Bronchial epithelial cell (primary cell): ENCODE data around the gene DKK3. TPM values are rescaled to one million over a fixed set of nuclear protein-coding genes. Genes with fewer than 3 reads are reported as not detected.

Experiments
- DNase-seq: peaks from one replicate; pipeline ENCODE4 v3.0.0-alpha.2; 2010; ENCODE audit warnings: low read depth
- FAIRE-seq: peaks from 2 replicates; lab custom pipeline; 2011; peaks lifted over from hg19 to GRCh38; lab: Jason Lieb, UNC
- H3K27me3 ChIP-seq: 2 replicates; pipeline ENCODE4 v1.5.1; 2011; ENCODE audit warnings: low read length; ENCODE audit not compliant: control insufficient read depth, insufficient read depth
- H3K36me3 ChIP-seq: 2 replicates; pipeline ENCODE4 v1.5.1; 2011; ENCODE audit warnings: low read length; ENCODE audit not compliant: control insufficient read depth, insufficient read depth
- H3K4me3 ChIP-seq: 2 replicates; pipeline ENCODE4 v1.5.1; 2011; ENCODE audit warnings: mild to moderate bottlenecking, low read depth, low read length, control low read depth
- total RNA-seq: library from RNA; depleted of rRNA; stranded (reverse); fragments of >200 nt; gene quantifications from 2 replicates; pipeline ENCODE4 v1.2.1, GENCODE V29; 2014
- TF ChIP-seq, protein P1 (sequence below): IDR thresholded peaks from 2 replicates; pipeline ENCODE4 v1.5.1; 2011; ENCODE audit warnings: mild to moderate bottlenecking, moderate library complexity, low read length, control low read depth, inconsistent platforms; ENCODE audit not compliant: insufficient read depth, severe bottlenecking

Gene DKK3
- total RNA-seq, 1 donor from 2014 or later, result 72.4 TPM

DNA sequence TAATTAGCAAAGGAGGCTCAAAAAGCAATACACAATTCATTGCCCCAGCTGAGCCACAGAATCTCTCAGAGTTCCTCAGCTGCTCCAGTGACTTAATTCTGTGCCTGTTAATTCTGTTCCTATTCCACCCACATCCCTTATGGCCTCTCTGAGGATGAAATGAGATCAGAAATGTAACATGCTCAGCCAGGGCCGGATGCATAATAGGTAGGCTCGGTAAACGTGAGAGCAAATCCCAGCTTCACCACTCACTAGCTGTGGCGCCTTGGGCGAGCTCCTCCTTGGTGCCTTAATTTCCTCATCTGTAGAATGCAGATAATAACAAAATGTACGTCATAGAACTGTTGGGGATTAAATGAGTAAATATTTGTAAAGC, 42.8 kb upstream of the DKK3 start:
- FAIRE-seq, result no peak
- Histone ChIP-seq H3K27me3 (no peaks in the 10 kb centered on the region), H3K4me3 (no peak overlapping the region), H3K36me3 (no peaks in the 10 kb centered on the region)
- TF ChIP-seq, protein P1, sequence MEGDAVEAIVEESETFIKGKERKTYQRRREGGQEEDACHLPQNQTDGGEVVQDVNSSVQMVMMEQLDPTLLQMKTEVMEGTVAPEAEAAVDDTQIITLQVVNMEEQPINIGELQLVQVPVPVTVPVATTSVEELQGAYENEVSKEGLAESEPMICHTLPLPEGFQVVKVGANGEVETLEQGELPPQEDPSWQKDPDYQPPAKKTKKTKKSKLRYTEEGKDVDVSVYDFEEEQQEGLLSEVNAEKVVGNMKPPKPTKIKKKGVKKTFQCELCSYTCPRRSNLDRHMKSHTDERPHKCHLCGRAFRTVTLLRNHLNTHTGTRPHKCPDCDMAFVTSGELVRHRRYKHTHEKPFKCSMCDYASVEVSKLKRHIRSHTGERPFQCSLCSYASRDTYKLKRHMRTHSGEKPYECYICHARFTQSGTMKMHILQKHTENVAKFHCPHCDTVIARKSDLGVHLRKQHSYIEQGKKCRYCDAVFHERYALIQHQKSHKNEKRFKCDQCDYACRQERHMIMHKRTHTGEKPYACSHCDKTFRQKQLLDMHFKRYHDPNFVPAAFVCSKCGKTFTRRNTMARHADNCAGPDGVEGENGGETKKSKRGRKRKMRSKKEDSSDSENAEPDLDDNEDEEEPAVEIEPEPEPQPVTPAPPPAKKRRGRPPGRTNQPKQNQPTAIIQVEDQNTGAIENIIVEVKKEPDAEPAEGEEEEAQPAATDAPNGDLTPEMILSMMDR, result no peak
- peak; percentile 46 for DNase-seq

DNA sequence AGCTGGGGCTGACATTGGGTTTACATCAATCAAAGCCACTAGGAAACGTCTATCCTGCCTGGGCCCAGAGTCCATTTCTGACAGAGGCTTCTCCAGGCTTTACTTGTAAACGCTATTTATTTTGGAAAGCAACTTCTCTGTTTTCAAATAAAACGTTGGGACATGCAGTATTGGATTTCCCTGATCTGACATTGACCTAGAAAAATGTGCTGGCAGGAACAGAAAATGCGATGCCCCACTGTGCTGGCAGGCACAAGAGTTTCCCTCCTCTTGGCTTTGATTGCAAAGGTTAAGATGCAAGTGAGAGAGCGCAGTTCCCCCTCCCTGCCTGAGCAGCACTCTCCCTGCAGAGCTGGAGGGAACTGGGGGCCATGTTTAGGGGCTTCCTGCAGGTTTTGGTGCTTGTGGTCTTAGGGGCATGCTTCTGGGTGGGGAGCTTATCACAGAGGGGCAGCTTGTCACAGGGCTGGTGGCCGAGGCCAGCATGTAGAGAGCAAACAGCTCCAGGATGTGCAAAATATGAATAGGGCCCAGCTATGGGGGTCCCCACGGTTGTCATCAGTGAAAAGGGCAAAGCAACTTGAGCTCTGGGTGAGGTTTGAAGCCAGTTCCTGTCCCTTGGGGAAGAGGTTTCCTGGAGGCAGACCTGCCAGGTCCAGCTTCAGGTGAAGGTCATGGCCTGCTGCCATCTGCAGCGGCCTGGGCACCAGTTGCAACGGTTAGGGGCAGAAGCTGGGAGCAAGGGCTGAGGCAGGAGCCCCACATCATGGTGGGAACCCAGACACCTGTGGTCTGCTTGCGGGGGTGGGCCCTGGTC, 42.3 kb upstream of the DKK3 start:
- DNase-seq (no peak), FAIRE-seq (no peak)
- no peaks in the 10 kb centered on the region for H3K27me3 ChIP-seq
- H3K36me3 ChIP-seq, result no peaks in the 10 kb centered on the region
- H3K4me3 ChIP-seq, result no peak overlapping the region
- TF ChIP-seq, protein P1, result no peak

GRCh38 chr11:12048936-12049790, 40.7 kb upstream of the DKK3 start:
- Histone ChIP-seq H3K36me3 (no peaks in the 10 kb centered on the region), H3K4me3 (no peak overlapping the region), H3K27me3 (no peaks in the 10 kb centered on the region)
- peak; percentile 66 for FAIRE-seq
- TF ChIP-seq, protein P1, result no peak
- DNase-seq, result peak; percentile 35

DNA sequence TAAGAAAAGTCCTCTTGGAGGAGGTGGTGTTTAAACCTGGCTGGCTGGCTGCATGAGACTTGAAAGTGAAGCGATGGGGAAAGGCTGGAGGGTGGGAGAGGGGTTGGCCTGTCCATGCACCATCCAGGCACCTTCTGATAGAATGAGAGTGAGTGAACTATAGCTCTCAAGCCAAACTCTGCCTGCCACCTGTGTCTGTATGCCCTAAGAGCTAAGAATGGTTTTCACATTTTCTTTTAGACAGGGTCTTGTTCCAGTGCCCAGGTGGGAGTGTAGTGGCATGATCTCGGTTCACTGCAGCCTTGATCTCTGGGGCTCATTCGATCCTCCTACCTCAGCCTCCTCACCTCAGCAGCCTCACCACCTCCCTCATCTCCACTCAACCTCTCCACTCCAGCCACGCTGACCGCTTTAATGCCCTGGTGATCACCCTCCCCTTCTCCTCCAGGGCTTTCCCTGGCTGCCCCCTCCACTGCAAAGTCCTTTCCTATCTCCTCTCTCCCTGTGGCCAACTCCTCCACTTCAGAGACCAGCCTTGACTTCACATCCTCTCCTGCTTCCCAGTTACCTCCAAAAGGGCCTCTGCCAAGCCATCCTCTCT, 38.3 kb upstream of the DKK3 start:
- H3K36me3 ChIP-seq, result no peaks in the 10 kb centered on the region
- no peak for DNase-seq
- no peak for FAIRE-seq
- TF ChIP-seq, protein P1, result no peak
- H3K4me3 ChIP-seq, result no peak overlapping the region
- no peaks in the 10 kb centered on the region for H3K27me3 ChIP-seq

GRCh38 chr11:12045914-12046635, 37.6 kb upstream of the DKK3 start:
- FAIRE-seq (no peak), DNase-seq (peak; percentile 28)
- Histone ChIP-seq H3K4me3 (no peak overlapping the region), H3K36me3 (no peaks in the 10 kb centered on the region), H3K27me3 (no peaks in the 10 kb centered on the region)
- TF ChIP-seq, protein P1, result no peak
